Stimulated activated CD8-positive, alpha-beta memory T cell treated with anti-CD3 and anti-CD28 coated beads, Interleukin-4, amount 100 ng/mL, for 48 hours (primary cell): Measurements from ENCODE around the gene INSM2.

Experiments used
- DNase-seq: peaks from one replicate; pipeline ENCODE4 v3.0.0-alpha.2; 2020

The INSM2 gene

GRCh38 chr14:35551081-35551480 lies 17.1 kb downstream of the INSM2 start:
- DNase-seq = no peak

GRCh38 chr14:35553808-35554207 lies 19.8 kb downstream of the INSM2 start:
- DNase-seq = no peak

GRCh38 chr14:35556548-35556947 lies 22.6 kb downstream of the INSM2 start:
- DNase-seq = no peak

GRCh38 chr14:35557221-35557747 lies 23.3 kb downstream of the INSM2 start:
- no peak for DNase-seq

GRCh38 chr14:35558680-35559079 lies 24.7 kb downstream of the INSM2 start:
- no peak for DNase-seq

- no peak for DNase-seq
Observed at GRCh38 chr14:35565871-35566464, 32.0 kb downstream of the INSM2 start.

GRCh38 chr14:35571598-35571997 lies 37.6 kb downstream of the INSM2 start:
- no peak for DNase-seq

GRCh38 chr14:35573911-35574310 lies 39.9 kb downstream of the INSM2 start:
- DNase-seq = no peak

GRCh38 chr14:35576260-35576659 lies 42.3 kb downstream of the INSM2 start:
- DNase-seq = no peak

GRCh38 chr14:35576856-35577255 lies 42.9 kb downstream of the INSM2 start:
- DNase-seq = no peak

- no peak for DNase-seq
Observed at GRCh38 chr14:35578135-35578534, 44.2 kb downstream of the INSM2 start.

GRCh38 chr14:35578639-35579038 lies 44.7 kb downstream of the INSM2 start:
- no peak for DNase-seq
